Measurements from ENCODE around the gene TPRG1L.
"Not testable (repeated sequence)": the region's sequence is repeated elsewhere in the genome, so short reads cannot be mapped to it uniquely, and the experiment has no call there.

DNA sequence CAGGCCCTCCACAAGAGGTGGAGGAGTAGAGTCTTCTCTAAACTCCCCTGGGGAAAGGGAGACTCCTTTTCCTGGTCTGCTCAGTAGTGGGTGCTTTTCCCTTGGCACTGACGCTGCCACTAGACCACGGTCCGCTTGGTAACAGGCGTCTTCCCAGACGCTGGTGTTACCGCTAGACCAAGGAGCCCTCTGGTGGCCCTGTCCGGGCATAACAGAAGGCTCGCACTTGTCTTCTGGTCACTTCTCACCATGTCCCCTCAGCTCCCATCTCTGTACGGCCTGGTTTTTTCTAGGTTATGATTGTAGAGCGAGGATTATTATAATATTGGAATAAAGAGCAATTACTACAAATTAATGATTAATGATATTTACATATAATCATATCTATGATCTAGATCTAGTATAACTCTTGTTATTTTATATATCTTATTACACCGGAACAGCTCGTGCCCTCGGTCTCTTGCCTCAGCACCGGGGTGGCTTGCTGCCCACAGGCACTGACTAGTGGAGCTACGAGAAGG lies 3.6 kb upstream of the TPRG1L start:
- TF ChIP-seq, protein P1, sequence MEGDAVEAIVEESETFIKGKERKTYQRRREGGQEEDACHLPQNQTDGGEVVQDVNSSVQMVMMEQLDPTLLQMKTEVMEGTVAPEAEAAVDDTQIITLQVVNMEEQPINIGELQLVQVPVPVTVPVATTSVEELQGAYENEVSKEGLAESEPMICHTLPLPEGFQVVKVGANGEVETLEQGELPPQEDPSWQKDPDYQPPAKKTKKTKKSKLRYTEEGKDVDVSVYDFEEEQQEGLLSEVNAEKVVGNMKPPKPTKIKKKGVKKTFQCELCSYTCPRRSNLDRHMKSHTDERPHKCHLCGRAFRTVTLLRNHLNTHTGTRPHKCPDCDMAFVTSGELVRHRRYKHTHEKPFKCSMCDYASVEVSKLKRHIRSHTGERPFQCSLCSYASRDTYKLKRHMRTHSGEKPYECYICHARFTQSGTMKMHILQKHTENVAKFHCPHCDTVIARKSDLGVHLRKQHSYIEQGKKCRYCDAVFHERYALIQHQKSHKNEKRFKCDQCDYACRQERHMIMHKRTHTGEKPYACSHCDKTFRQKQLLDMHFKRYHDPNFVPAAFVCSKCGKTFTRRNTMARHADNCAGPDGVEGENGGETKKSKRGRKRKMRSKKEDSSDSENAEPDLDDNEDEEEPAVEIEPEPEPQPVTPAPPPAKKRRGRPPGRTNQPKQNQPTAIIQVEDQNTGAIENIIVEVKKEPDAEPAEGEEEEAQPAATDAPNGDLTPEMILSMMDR (tag by site-specific recombination; IDR thresholded peaks at IDR 0.05) = not testable (repeated sequence)
- not testable (repeated sequence) for TF ChIP-seq REPIN1 (tag by site-specific recombination; IDR thresholded peaks at IDR 0.05; ENCODE audit: low read depth); ZNF585B (tag by site-specific recombination; IDR thresholded peaks at IDR 0.05)
